Measurements from ENCODE around the gene CCDC9B.

The CCDC9B gene

GRCh38 chr15:40382580-40383456 lies 42.1 kb upstream of the CCDC9B start, which contains the start of gene KNSTRN:
Gene KNSTRN (plus strand): TSS chr15:40382721. CDS start chr15:40382836, 115 bp downstream.
- H3K9me3 ChIP-seq: no peaks in the 10 kb centered on the region
- peak within 1 kb of the TSS; percentile 73 for H3K27ac ChIP-seq
- H3K4me1 ChIP-seq (ENCODE audit: control insufficient read depth in 1 of 2, insufficient read depth in 1 of 2, low read depth in 1 of 2, low read length in 1 of 2): peaks cover 15 to 25% of the 10 kb centered on the region in 2 experiments
- no peaks in the 10 kb centered on the region for H3K27me3 ChIP-seq
- peak within 1 kb of the TSS; percentile 84 to 89 for H3K4me3 ChIP-seq (ENCODE audit: low read depth in 1 of 2, low read length in 1 of 2)
- peak; percentile 30 for TF ChIP-seq CTCF (IDR thresholded peaks at IDR 0.05)
- H3K36me3 ChIP-seq: peaks cover 14% of the 10 kb centered on the region

GRCh38 chr15:40381818-40382529 lies 41.2 kb upstream of the CCDC9B start:
- Histone ChIP-seq H3K4me1 (ENCODE audit: control insufficient read depth in 1 of 2, insufficient read depth in 1 of 2, low read depth in 1 of 2, low read length in 1 of 2) (peaks cover 15 to 25% of the 10 kb centered on the region in 2 experiments), H3K36me3 (peaks cover 7% of the 10 kb centered on the region), H3K9me3 (no peaks in the 10 kb centered on the region), H3K27ac (no peak overlapping the region), H3K27me3 (no peaks in the 10 kb centered on the region), H3K4me3 (ENCODE audit: low read depth in 1 of 2, low read length in 1 of 2) (no peak overlapping the region)
- no peak for TF ChIP-seq CTCF (IDR thresholded peaks at IDR 0.05)

- Histone ChIP-seq H3K27me3 (no peaks in the 10 kb centered on the region), H3K36me3 (no peaks in the 10 kb centered on the region), H3K4me3 (ENCODE audit: low read depth in 1 of 2, low read length in 1 of 2) (no peak overlapping the region), H3K9me3 (no peaks in the 10 kb centered on the region), H3K4me1 (ENCODE audit: control insufficient read depth in 1 of 2, insufficient read depth in 1 of 2, low read depth in 1 of 2, low read length in 1 of 2) (peaks cover 15 to 25% of the 10 kb centered on the region in 2 experiments), H3K27ac (no peak overlapping the region)
- no peak for TF ChIP-seq CTCF (IDR thresholded peaks at IDR 0.05)
Measured at GRCh38 chr15:40380636-40381035, 39.9 kb upstream of the CCDC9B start.

GRCh38 chr15:40379853-40380252 lies 39.1 kb upstream of the CCDC9B start:
- Histone ChIP-seq H3K36me3 (no peaks in the 10 kb centered on the region), H3K9me3 (no peaks in the 10 kb centered on the region), H3K27ac (no peak overlapping the region), H3K27me3 (no peaks in the 10 kb centered on the region), H3K4me3 (ENCODE audit: low read depth in 1 of 2, low read length in 1 of 2) (no peak overlapping the region), H3K4me1 (ENCODE audit: control insufficient read depth in 1 of 2, insufficient read depth in 1 of 2, low read depth in 1 of 2, low read length in 1 of 2) (peaks cover 15 to 25% of the 10 kb centered on the region in 2 experiments)
- TF ChIP-seq CTCF (IDR thresholded peaks at IDR 0.05): no peak

GRCh38 chr15:40379374-40379773 lies 38.6 kb upstream of the CCDC9B start:
- Histone ChIP-seq H3K4me1 (ENCODE audit: control insufficient read depth in 1 of 2, insufficient read depth in 1 of 2, low read depth in 1 of 2, low read length in 1 of 2) (peaks cover 14 to 21% of the 10 kb centered on the region in 2 experiments), H3K27me3 (no peaks in the 10 kb centered on the region), H3K36me3 (no peaks in the 10 kb centered on the region), H3K4me3 (ENCODE audit: low read depth in 1 of 2, low read length in 1 of 2) (no peak overlapping the region), H3K27ac (no peak overlapping the region), H3K9me3 (no peaks in the 10 kb centered on the region)
- no peak for TF ChIP-seq CTCF (IDR thresholded peaks at IDR 0.05)
